Upper lobe of left lung (tissue), 4 donors: Measurements from ENCODE around the gene DMRTA2.

Source experiments
- POLR2AphosphoS5 ChIP-seq, 2 donors: sonication (generic); formaldehyde crosslinking; IDR thresholded peaks; one replicate each; pipeline ENCODE4 v1.5.1; 2017; ENCODE audit warnings: antibody characterized with exemption in 2 of 2
- TF ChIP-seq, protein P1 (sequence below), 6 experiments: fragments of 450-650 bp in 4 of 6; fragments of 200-600 bp in 2 of 6; sonication (generic) in 2 of 6; IDR thresholded peaks; one replicate each; pipeline ENCODE4 v1.5.1; 2016 to 2019; ENCODE audit warnings: antibody characterized with exemption in 6 of 6

DNA sequence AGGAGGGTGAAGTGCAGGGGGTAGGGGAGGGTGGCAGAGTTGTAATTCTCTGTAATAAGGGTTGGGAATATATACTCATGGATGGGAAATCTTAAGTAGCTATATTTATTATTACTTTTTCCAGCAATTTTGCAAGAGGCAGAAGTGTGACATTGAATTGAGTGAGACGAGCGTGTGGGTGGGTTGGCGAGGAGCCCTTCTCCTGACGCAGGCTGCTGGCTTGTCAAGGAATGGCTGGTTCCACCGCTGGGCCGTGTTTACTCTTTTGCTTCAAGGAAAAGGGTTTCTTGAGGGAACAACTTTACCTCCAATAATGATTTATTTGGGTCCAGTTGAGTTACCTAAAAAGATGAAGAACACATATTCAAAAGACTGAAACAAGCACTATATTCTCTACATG is 17.9 kb upstream of the DMRTA2 start:
- TF ChIP-seq POLR2AphosphoS5 (IDR thresholded peaks at IDR 0.05): no peak
- TF ChIP-seq, protein P1, sequence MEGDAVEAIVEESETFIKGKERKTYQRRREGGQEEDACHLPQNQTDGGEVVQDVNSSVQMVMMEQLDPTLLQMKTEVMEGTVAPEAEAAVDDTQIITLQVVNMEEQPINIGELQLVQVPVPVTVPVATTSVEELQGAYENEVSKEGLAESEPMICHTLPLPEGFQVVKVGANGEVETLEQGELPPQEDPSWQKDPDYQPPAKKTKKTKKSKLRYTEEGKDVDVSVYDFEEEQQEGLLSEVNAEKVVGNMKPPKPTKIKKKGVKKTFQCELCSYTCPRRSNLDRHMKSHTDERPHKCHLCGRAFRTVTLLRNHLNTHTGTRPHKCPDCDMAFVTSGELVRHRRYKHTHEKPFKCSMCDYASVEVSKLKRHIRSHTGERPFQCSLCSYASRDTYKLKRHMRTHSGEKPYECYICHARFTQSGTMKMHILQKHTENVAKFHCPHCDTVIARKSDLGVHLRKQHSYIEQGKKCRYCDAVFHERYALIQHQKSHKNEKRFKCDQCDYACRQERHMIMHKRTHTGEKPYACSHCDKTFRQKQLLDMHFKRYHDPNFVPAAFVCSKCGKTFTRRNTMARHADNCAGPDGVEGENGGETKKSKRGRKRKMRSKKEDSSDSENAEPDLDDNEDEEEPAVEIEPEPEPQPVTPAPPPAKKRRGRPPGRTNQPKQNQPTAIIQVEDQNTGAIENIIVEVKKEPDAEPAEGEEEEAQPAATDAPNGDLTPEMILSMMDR (IDR thresholded peaks at IDR 0.05): no peak
